Sigmoid colon (tissue), 7 donors: ENCODE results near the gene GARRE1. TPM values are rescaled to one million over a fixed set of nuclear protein-coding genes. Genes with fewer than 3 reads are reported as not detected.
"Not testable (repeated sequence)": the region's sequence is repeated elsewhere in the genome, so short reads cannot be mapped to it uniquely, and the experiment has no call there.

Experiments used
- DNase-seq: peaks from one replicate; pipeline ENCODE4 v3.0.0-alpha.2; 2019
- H3K27ac ChIP-seq, 4 donors: fragments of 200-600 bp; sonication (generic); one replicate each; pipeline ENCODE4 v1.5.1; 2016 to 2019; ENCODE audit warnings: mild to moderate bottlenecking in 1 of 4
- H3K27me3 ChIP-seq, 3 donors: fragments of 200-600 bp; sonication (generic); one replicate each; pipeline ENCODE4 v1.5.1; 2019; ENCODE audit warnings: mild to moderate bottlenecking in 1 of 3
- H3K36me3 ChIP-seq, 4 donors: fragments of 200-600 bp; sonication (generic); one replicate each; pipeline ENCODE4 v1.5.1; 2016 to 2019
- H3K4me1 ChIP-seq, 4 donors: fragments of 200-600 bp; sonication (generic); one replicate each; pipeline ENCODE4 v1.5.1; 2017 to 2019
- H3K4me3 ChIP-seq, 4 donors: fragments of 200-600 bp; sonication (generic); one replicate each; pipeline ENCODE4 v1.5.1; 2017 to 2019; ENCODE audit warnings: mild to moderate bottlenecking in 2 of 4, moderate library complexity in 1 of 4
- H3K9me3 ChIP-seq, 4 donors: fragments of 200-600 bp in 3 of 4; sonication (generic) in 3 of 4; one replicate each; pipeline versions ENCODE4 v1.5.1 to v1.6.1; 2013 to 2019
- CTCF ChIP-seq, 4 experiments: fragments of 450-650 bp in 3 of 4; fragments of 200-600 bp in 1 of 4; IDR thresholded peaks; one replicate each; pipeline ENCODE4 v1.5.1; 2016 to 2019; ENCODE audit warnings: antibody characterized with exemption in 4 of 4, mild to moderate bottlenecking in 3 of 4, moderate library complexity in 2 of 4
- EP300 ChIP-seq, 4 donors: sonication (generic); formaldehyde crosslinking; IDR thresholded peaks; one replicate each; pipeline ENCODE4 v1.6.1; 2017; ENCODE audit warnings: antibody characterized with exemption in 4 of 4
- POLR2A ChIP-seq, 2 donors: fragments of 450-650 bp; IDR thresholded peaks; one replicate each; pipeline ENCODE4 v1.6.1; 2016; ENCODE audit warnings: antibody characterized with exemption in 2 of 2, mild to moderate bottlenecking in 2 of 2, moderate library complexity in 2 of 2
- POLR2AphosphoS5 ChIP-seq, 4 donors: sonication (generic); formaldehyde crosslinking; IDR thresholded peaks; one replicate each; pipeline ENCODE4 v1.6.1; 2017; ENCODE audit warnings: antibody characterized with exemption in 4 of 4
- WGBS, 2 donors: extraction: QIAGEN DNeasy Blood & Tissue Kit; methylation state at CpG; one replicate each; pipeline ENCODE4 v1.1.7; 2013; 5-methylcytosine and 5-hydroxymethylcytosine counted together
- intact Hi-C: fragments of 100-400 bp; cut with DNase I; formaldehyde crosslinking; loops from one replicate; pipeline ENCODE4 v1.15.1; 2023
- polyA plus RNA-seq, 3 donors: library from polyadenylated mRNA; stranded (reverse); fragments of 200-250 nt; gene quantifications; one replicate each; pipeline ENCODE4 v1.2.3, GENCODE V29; 2013
- total RNA-seq, 4 donors: library from RNA; depleted of rRNA; stranded (reverse); fragments of >200 nt; gene quantifications; one replicate each; pipeline ENCODE4 v1.1.0, GENCODE V29; 2016
- donor health status: healthy with polysubstance abuse.
- donor health status: Bipolar disorder and iron deficiency.
- donor health status: healthy.

GARRE1 gene
- total RNA-seq (10 to 100 TPM; 11.1 to 20.2 (median 14.5) TPM), polyA plus RNA-seq (10 to 100 TPM in 1 of 3 donors, 1 to 10 TPM in 2; 3.5 to 10.7 (median 4.2) TPM)

- Histone ChIP-seq H3K36me3 (no peaks in the 10 kb centered on the region), H3K9me3 (no peaks in the 10 kb centered on the region), H3K27ac (peak within 1 kb of the TSS; percentile 91 to 95 (median 95)), H3K4me1 (peaks cover 0 to 24% (median 20%) of the 10 kb centered on the region in 4 donors), H3K27me3 (no peaks in the 10 kb centered on the region), H3K4me3 (peak within 1 kb of the TSS; percentile 90 to 99 (median 96))
- TF ChIP-seq POLR2A (IDR thresholded peaks at IDR 0.05) (peak; percentile 53 to 77), POLR2AphosphoS5 (IDR thresholded peaks at IDR 0.05) (peak; percentile 90 to 95 (median 92)), EP300 (IDR thresholded peaks at IDR 0.05) (no peak), CTCF (IDR thresholded peaks at IDR 0.05) (no peak)
- WGBS, 2 donors = 1% methylated on average over 56 of the region's 56 CpGs
- DNase-seq = peak; percentile 91
- intact Hi-C loops = loop anchor here (1.0 kb wide), 1 partner anchor 35 kb away; no protein-coding TSS in a partner anchor
Measured at GRCh38 chr19:34254046-34254697, at the start of gene GARRE1. GARRE1 (plus strand) TSS chr19:34254554; CDS start chr19:34300474, 45,920 bp downstream.

GRCh38 chr19:34205324-34205723, 49.0 kb upstream of the GARRE1 start:
- H3K27me3 ChIP-seq, H3K4me3 ChIP-seq, intact Hi-C loops, DNase-seq, H3K4me1 ChIP-seq, H3K9me3 ChIP-seq, H3K27ac ChIP-seq: not testable (repeated sequence)
- peaks cover 3 to 66% (median 16%) of the 10 kb centered on the region in 4 donors for H3K36me3 ChIP-seq
- WGBS, 2 donors = 98% methylated on average over 7 of the region's 7 CpGs

GRCh38 chr19:34208291-34208884, 46.0 kb upstream of the GARRE1 start:
- Histone ChIP-seq H3K4me3 (no peak overlapping the region), H3K4me1 (no peaks in the 10 kb centered on the region), H3K27me3 (no peaks in the 10 kb centered on the region), H3K36me3 (peaks cover 8 to 72% (median 25%) of the 10 kb centered on the region in 4 donors), H3K27ac (no peak overlapping the region), H3K9me3 (no peaks in the 10 kb centered on the region)
- no peak for TF ChIP-seq POLR2A (IDR thresholded peaks at IDR 0.05)
- DNase-seq = no peak
- intact Hi-C loops = no loop called here
- 97 to 99% methylated on average over 1 of the region's 1 CpG for WGBS, 2 donors

- no peak for DNase-seq
- intact Hi-C loops = no loop called here
- H3K4me1 ChIP-seq = no peaks in the 10 kb centered on the region
- no peaks in the 10 kb centered on the region for H3K27me3 ChIP-seq
- TF ChIP-seq POLR2A (IDR thresholded peaks at IDR 0.05) (no peak), POLR2AphosphoS5 (IDR thresholded peaks at IDR 0.05) (no peak), EP300 (IDR thresholded peaks at IDR 0.05) (no peak), CTCF (IDR thresholded peaks at IDR 0.05) (no peak)
- no peaks in the 10 kb centered on the region for H3K9me3 ChIP-seq
- H3K4me3 ChIP-seq = no peak overlapping the region
- no peak overlapping the region for H3K27ac ChIP-seq
- WGBS, 2 donors = 81 to 97% methylated on average over 4 of the region's 4 CpGs
- peaks cover 8 to 80% (median 25%) of the 10 kb centered on the region in 4 donors for H3K36me3 ChIP-seq
Measured at GRCh38 chr19:34209726-34210125, 44.6 kb upstream of the GARRE1 start.

- TF ChIP-seq EP300 (IDR thresholded peaks at IDR 0.05) = no peak
- no peak for TF ChIP-seq POLR2AphosphoS5 (IDR thresholded peaks at IDR 0.05)
- TF ChIP-seq CTCF (IDR thresholded peaks at IDR 0.05) = no peak
- Histone ChIP-seq H3K4me3 (no peak overlapping the region), H3K27ac (no peak overlapping the region), H3K36me3 (peaks cover 8 to 80% (median 26%) of the 10 kb centered on the region in 4 donors), H3K27me3 (no peaks in the 10 kb centered on the region), H3K4me1 (peaks cover 0 to 7% (median 4%) of the 10 kb centered on the region in 4 donors), H3K9me3 (no peaks in the 10 kb centered on the region)
- DNase-seq = no peak
- intact Hi-C loops = no loop called here
- WGBS, 2 donors = 92 to 95% methylated on average over 2 of the region's 2 CpGs
Measured at GRCh38 chr19:34213283-34213682, 41.1 kb upstream of the GARRE1 start.
